Activated T-helper 17 cell treated with anti-CD3 and anti-CD28 coated beads, Interleukin-2, amount 50 U/mL, for 72 hours (primary cell): ENCODE data around the gene SLC22A17. TPM values are rescaled to one million over a fixed set of nuclear protein-coding genes. Genes with fewer than 3 reads are reported as not detected.
"Not testable (repeated sequence)": the region's sequence is repeated elsewhere in the genome, so short reads cannot be mapped to it uniquely, and the experiment has no call there.

ENCODE experiments used
- ATAC-seq: fragments of 150-1000 bp; cut with Tn5 transposase; replicated peaks from 2 replicates; pipeline ENCODE4 v1.10.0; 2021; ENCODE audit warnings: mild to moderate bottlenecking, moderate library complexity
- H3K27ac Mint-ChIP-seq: one replicate; pipeline ENCODE4 v1.8.0; 2022; ENCODE audit warnings: mixed read lengths
- H3K27me3 Mint-ChIP-seq: one replicate; pipeline ENCODE4 v1.8.0; 2022; ENCODE audit warnings: mixed read lengths
- H3K36me3 Mint-ChIP-seq: one replicate; pipeline ENCODE4 v1.8.0; 2022; ENCODE audit warnings: low read depth, mild to moderate bottlenecking, mixed read lengths
- H3K4me1 Mint-ChIP-seq: one replicate; pipeline ENCODE4 v1.8.0; 2022; ENCODE audit warnings: mixed read lengths
- H3K4me3 Mint-ChIP-seq: one replicate; pipeline ENCODE4 v1.8.0; 2022; ENCODE audit warnings: mild to moderate bottlenecking, mixed read lengths
- H3K9me3 Mint-ChIP-seq: one replicate; pipeline ENCODE4 v1.8.0; 2022; ENCODE audit warnings: mixed read lengths
- total RNA-seq, 2 donors: library from RNA; stranded (reverse); gene quantifications; one replicate each; pipeline ENCODE4 v1.2.3, GENCODE V29; 2022

Gene SLC22A17
- total RNA-seq, 2 donors from 2014 or later = 2.2 to 3.0 TPM

GRCh38 chr14:23386266-23386657 lies 33.6 kb upstream of the SLC22A17 start:
- not testable (repeated sequence) for H3K4me1 Mint-ChIP-seq, H3K9me3 Mint-ChIP-seq

GRCh38 chr14:23385642-23386265 lies 33.1 kb upstream of the SLC22A17 start:
- Mint-ChIP-seq H3K4me3 (no peak overlapping the region), H3K27ac (no peak overlapping the region), H3K36me3 (no peaks in the 10 kb centered on the region), H3K27me3 (peaks cover 19% of the 10 kb centered on the region), H3K9me3 (no peaks in the 10 kb centered on the region), H3K4me1 (no peaks in the 10 kb centered on the region)
- no peak for ATAC-seq

More at GRCh38 chr14:23386266-23386657, 33.6 kb upstream of the SLC22A17 start:
- not testable (repeated sequence) for ATAC-seq, H3K4me3 Mint-ChIP-seq, H3K36me3 Mint-ChIP-seq, H3K27ac Mint-ChIP-seq
- peaks cover 17% of the 10 kb centered on the region for H3K27me3 Mint-ChIP-seq

GRCh38 chr14:23385244-23385641 lies 32.6 kb upstream of the SLC22A17 start:
- peaks cover 20% of the 10 kb centered on the region for H3K27me3 Mint-ChIP-seq
- H3K4me1 Mint-ChIP-seq = no peaks in the 10 kb centered on the region
- no peak for ATAC-seq
- no peak overlapping the region for H3K27ac Mint-ChIP-seq
- no peak overlapping the region for H3K4me3 Mint-ChIP-seq
- H3K36me3 Mint-ChIP-seq = no peaks in the 10 kb centered on the region
- H3K9me3 Mint-ChIP-seq = no peaks in the 10 kb centered on the region

GRCh38 chr14:23384364-23385080 lies 31.8 kb upstream of the SLC22A17 start:
- Mint-ChIP-seq H3K27me3 (peaks cover 20% of the 10 kb centered on the region), H3K4me3 (no peak overlapping the region)
- ATAC-seq = no peak

GRCh38 chr14:23382731-23383440 lies 30.2 kb upstream of the SLC22A17 start:
- Mint-ChIP-seq H3K4me1 (no peaks in the 10 kb centered on the region), H3K27ac (no peak overlapping the region), H3K27me3 (peaks cover 11% of the 10 kb centered on the region), H3K9me3 (no peaks in the 10 kb centered on the region), H3K4me3 (no peak overlapping the region), H3K36me3 (no peaks in the 10 kb centered on the region)
- no peak for ATAC-seq

More at GRCh38 chr14:23384364-23385080, 31.8 kb upstream of the SLC22A17 start:
- Mint-ChIP-seq H3K27ac (no peak overlapping the region), H3K4me1 (no peaks in the 10 kb centered on the region), H3K36me3 (no peaks in the 10 kb centered on the region), H3K9me3 (no peaks in the 10 kb centered on the region)

- H3K27ac Mint-ChIP-seq = no peak overlapping the region
- no peak for ATAC-seq
- H3K27me3 Mint-ChIP-seq = peaks cover 12% of the 10 kb centered on the region
- no peaks in the 10 kb centered on the region for H3K4me1 Mint-ChIP-seq
- H3K36me3 Mint-ChIP-seq = no peaks in the 10 kb centered on the region
- H3K9me3 Mint-ChIP-seq = no peaks in the 10 kb centered on the region
- H3K4me3 Mint-ChIP-seq = no peak overlapping the region
These were observed 29.6 kb upstream of the SLC22A17 start for GRCh38 chr14:23382276-23382675.

- Mint-ChIP-seq H3K27me3 (peaks cover 13% of the 10 kb centered on the region), H3K36me3 (no peaks in the 10 kb centered on the region), H3K9me3 (no peaks in the 10 kb centered on the region), H3K4me1 (no peaks in the 10 kb centered on the region), H3K4me3 (no peak overlapping the region), H3K27ac (no peak overlapping the region)
- ATAC-seq = no peak
These were observed 29.2 kb upstream of the SLC22A17 start for GRCh38 chr14:23381871-23382270.

GRCh38 chr14:23380976-23381375 lies 28.3 kb upstream of the SLC22A17 start:
- Mint-ChIP-seq H3K4me3 (no peak overlapping the region), H3K36me3 (no peaks in the 10 kb centered on the region), H3K4me1 (no peaks in the 10 kb centered on the region), H3K27ac (no peak overlapping the region), H3K27me3 (peaks cover 13% of the 10 kb centered on the region), H3K9me3 (no peaks in the 10 kb centered on the region)
- ATAC-seq = no peak

- Mint-ChIP-seq H3K4me3 (no peak overlapping the region), H3K27ac (no peak overlapping the region), H3K9me3 (no peaks in the 10 kb centered on the region), H3K36me3 (no peaks in the 10 kb centered on the region), H3K27me3 (peaks cover 13% of the 10 kb centered on the region), H3K4me1 (no peaks in the 10 kb centered on the region)
- ATAC-seq = peak; percentile 15
These were observed 27.7 kb upstream of the SLC22A17 start for GRCh38 chr14:23380197-23380914.

GRCh38 chr14:23379366-23380196 lies 26.9 kb upstream of the SLC22A17 start:
- peak; percentile 87 for ATAC-seq
- peaks cover 13% of the 10 kb centered on the region for H3K27me3 Mint-ChIP-seq
- no peaks in the 10 kb centered on the region for H3K4me1 Mint-ChIP-seq
- H3K4me3 Mint-ChIP-seq = no peak overlapping the region
- H3K9me3 Mint-ChIP-seq = no peaks in the 10 kb centered on the region
- H3K27ac Mint-ChIP-seq = no peak overlapping the region
- H3K36me3 Mint-ChIP-seq = no peaks in the 10 kb centered on the region

GRCh38 chr14:23378612-23379220 lies 26.0 kb upstream of the SLC22A17 start:
- no peak for ATAC-seq
- Mint-ChIP-seq H3K4me1 (no peaks in the 10 kb centered on the region), H3K27me3 (peaks cover 13% of the 10 kb centered on the region), H3K27ac (no peak overlapping the region), H3K4me3 (no peak overlapping the region), H3K9me3 (no peaks in the 10 kb centered on the region), H3K36me3 (no peaks in the 10 kb centered on the region)

- H3K4me3 Mint-ChIP-seq = no peak overlapping the region
- no peak for ATAC-seq
- no peak overlapping the region for H3K27ac Mint-ChIP-seq
- H3K27me3 Mint-ChIP-seq = peaks cover 13% of the 10 kb centered on the region
- H3K9me3 Mint-ChIP-seq = no peaks in the 10 kb centered on the region
- no peaks in the 10 kb centered on the region for H3K4me1 Mint-ChIP-seq
- H3K36me3 Mint-ChIP-seq = no peaks in the 10 kb centered on the region
These were observed 25.2 kb upstream of the SLC22A17 start for GRCh38 chr14:23377573-23378563.

GRCh38 chr14:23377198-23377550 lies 24.5 kb upstream of the SLC22A17 start:
- Mint-ChIP-seq H3K4me1 (no peaks in the 10 kb centered on the region), H3K36me3 (no peaks in the 10 kb centered on the region), H3K4me3 (no peak overlapping the region), H3K27me3 (peaks cover 13% of the 10 kb centered on the region), H3K27ac (no peak overlapping the region), H3K9me3 (no peaks in the 10 kb centered on the region)
- ATAC-seq = no peak
